OCI-LY7 (cell line): Measurements from ENCODE around the gene BICDL2. TPM values are rescaled to one million over a fixed set of nuclear protein-coding genes. Genes with fewer than 3 reads are reported as not detected.

ENCODE experiments used
- BruUV-seq: library from RNA; stranded (reverse); fragments of 400-500 nt; replicated peaks from 2 replicates; lab custom pipeline; 2021; lab: Mats Ljungman, UMichigan
- CTCF ChIA-PET: fragments of 300-600 bp; sonication (Branson Sonifier 250); formaldehyde crosslinking; loops from one replicate; lab custom pipeline; 2022; ENCODE audit warnings: antibody characterized with exemption; ENCODE audit not compliant: unreplicated experiment; lab: Charles Lee
- POLR2A ChIA-PET: fragments of 300-600 bp; sonication (Branson Sonifier 250); formaldehyde crosslinking; loops from one replicate; lab custom pipeline; 2022; ENCODE audit warnings: antibody characterized with exemption; lab: Charles Lee
- DNase-seq: peaks from one replicate; pipeline ENCODE4 v3.0.0-alpha.2; 2015; ENCODE audit warnings: low spot score
- H2AFZ ChIP-seq: fragments of 200-600 bp; sonication (generic), shearing (Covaris generic); 2 replicates; pipeline ENCODE4 v1.6.1; 2014; ENCODE audit warnings: mild to moderate bottlenecking, antibody characterized with exemption, low read length, moderate library complexity
- H3K27ac ChIP-seq: fragments of 200-600 bp; sonication (generic); 2 replicates; pipeline ENCODE4 v1.5.1; 2014; ENCODE audit warnings: mixed run types, low read depth, mild to moderate bottlenecking, moderate library complexity, low read length, inconsistent platforms; ENCODE audit not compliant: poor library complexity, severe bottlenecking
- H3K36me3 ChIP-seq: fragments of 200-600 bp; sonication (generic); 2 replicates; pipeline ENCODE4 v1.6.1; 2014; ENCODE audit warnings: mild to moderate bottlenecking, antibody characterized with exemption, low read length, moderate library complexity, mixed read lengths; ENCODE audit not compliant: insufficient read depth
- H3K4me1 ChIP-seq: fragments of 200-600 bp; sonication (generic); 2 replicates; pipeline ENCODE4 v1.5.1; 2014; ENCODE audit warnings: mild to moderate bottlenecking, low read length; ENCODE audit not compliant: insufficient read depth, poor library complexity, severe bottlenecking
- H3K4me2 ChIP-seq: fragments of 200-600 bp; sonication (generic); 2 replicates; pipeline ENCODE4 v1.6.1; 2014; ENCODE audit warnings: mild to moderate bottlenecking, low read length
- H3K4me3 ChIP-seq: fragments of 200-600 bp; sonication (generic); 2 replicates; pipeline ENCODE4 v1.5.1; 2014; ENCODE audit warnings: mild to moderate bottlenecking, low read depth, low read length; ENCODE audit not compliant: poor library complexity, severe bottlenecking
- H3K79me2 ChIP-seq: fragments of 200-600 bp; sonication (generic); 2 replicates; pipeline ENCODE4 v1.6.1; 2016; ENCODE audit warnings: low read depth, mild to moderate bottlenecking, low read length, moderate library complexity, mixed read lengths; ENCODE audit not compliant: insufficient read depth
- H3K9me2 ChIP-seq: fragments of 200-600 bp; sonication (generic); 2 replicates; pipeline ENCODE4 v1.6.1; 2016; ENCODE audit warnings: mild to moderate bottlenecking, low read length, mixed read lengths; ENCODE audit not compliant: insufficient read depth
- H3K9me3 ChIP-seq: fragments of 200-600 bp; sonication (generic); 2 replicates; pipeline ENCODE4 v1.6.1; 2014; ENCODE audit warnings: mild to moderate bottlenecking, mixed run types, low read length, mixed read lengths
- H4K20me1 ChIP-seq: fragments of 200-600 bp; sonication (generic); 2 replicates; pipeline ENCODE4 v1.6.1; 2014; ENCODE audit warnings: mild to moderate bottlenecking, antibody characterized with exemption, low read length, moderate library complexity, mixed read lengths; ENCODE audit not compliant: insufficient read depth
- EZH2phosphoT487 ChIP-seq: fragments of 200-600 bp; sonication (generic); IDR thresholded peaks from 2 replicates; pipeline ENCODE4 v1.6.1; 2018; ENCODE audit warnings: low read depth, borderline replicate concordance, mild to moderate bottlenecking, mixed run types, antibody characterized with exemption, low read length, moderate library complexity, mixed read lengths
- intact Hi-C: fragments of 100-400 bp; cut with micrococcal nuclease; formaldehyde crosslinking; loops from one replicate; pipeline ENCODE4 v1.10.0; 2022; ENCODE audit not compliant: unreplicated experiment
- total RNA-seq, 2 experiments: library from RNA; depleted of rRNA in 1 of 2; stranded (reverse); fragments of >200 nt in 1 of 2; shearing (Covaris generic) in 1 of 2; gene quantifications; 2 replicates each; pipeline ENCODE4 v1.2.3, GENCODE V29; 2014 to 2022
- TF ChIP-seq, protein P1 (sequence below): fragments of 200-600 bp; sonication (generic); conservative IDR thresholded peaks from 2 replicates; pipeline ENCODE4 v1.5.1; 2014; ENCODE audit warnings: mild to moderate bottlenecking, antibody characterized with exemption, low read length, moderate library complexity, mixed read lengths

Gene BICDL2
- total RNA-seq, 2 experiments from 2014 or later, result not detected

DNA sequence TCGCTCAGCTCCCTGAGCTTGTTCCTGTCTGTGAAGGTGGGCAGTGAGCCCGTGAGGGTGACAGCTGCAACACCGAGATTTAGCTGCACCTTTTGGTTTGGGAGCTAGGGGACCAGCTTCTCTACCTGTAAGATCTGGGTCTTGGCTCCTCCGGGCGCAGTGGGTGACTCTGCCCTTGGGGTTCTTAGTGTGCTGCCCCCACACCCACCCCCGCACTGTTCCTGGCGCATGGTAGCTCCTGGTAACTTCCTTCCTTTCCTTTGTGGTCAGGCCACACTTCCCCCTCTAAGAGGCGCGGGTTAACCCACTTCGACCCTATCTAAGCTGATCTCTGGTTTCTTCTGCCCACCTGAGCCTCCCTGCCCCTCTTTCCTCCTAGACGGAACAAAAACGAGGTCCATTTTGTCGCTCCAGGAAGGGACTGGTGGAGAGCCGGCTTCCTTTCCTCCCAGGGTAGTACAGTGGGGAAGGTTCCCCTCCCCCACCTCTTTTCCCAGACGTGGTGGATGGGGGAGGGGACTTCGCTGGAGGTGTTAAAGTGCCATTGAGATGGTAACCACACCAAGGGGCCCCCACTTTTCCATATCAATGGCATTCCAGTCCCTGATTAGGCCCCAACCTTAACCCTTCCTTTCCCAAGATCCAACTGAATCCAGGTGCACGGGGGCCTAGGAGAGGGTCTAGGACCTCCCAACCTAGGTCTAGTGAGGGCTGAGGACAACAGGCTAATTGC, 28.6 kb downstream of the BICDL2 start:
- Histone ChIP-seq H3K9me2 (no peaks in the 10 kb centered on the region), H4K20me1 (no peaks in the 10 kb centered on the region), H3K4me1 (peaks cover 23% of the 10 kb centered on the region), H3K79me2 (no peaks in the 10 kb centered on the region), H3K27ac (no peak overlapping the region), H3K4me2 (peak overlapping the region; percentile 43), H3K4me3 (peak overlapping the region; percentile 2), H3K36me3 (no peaks in the 10 kb centered on the region), H2AFZ (peak overlapping the region; percentile 53), H3K9me3 (no peaks in the 10 kb centered on the region)
- BruUV-seq, result no TSS peak
- TF ChIP-seq EZH2phosphoT487, result no peak
- TF ChIP-seq, protein P1, sequence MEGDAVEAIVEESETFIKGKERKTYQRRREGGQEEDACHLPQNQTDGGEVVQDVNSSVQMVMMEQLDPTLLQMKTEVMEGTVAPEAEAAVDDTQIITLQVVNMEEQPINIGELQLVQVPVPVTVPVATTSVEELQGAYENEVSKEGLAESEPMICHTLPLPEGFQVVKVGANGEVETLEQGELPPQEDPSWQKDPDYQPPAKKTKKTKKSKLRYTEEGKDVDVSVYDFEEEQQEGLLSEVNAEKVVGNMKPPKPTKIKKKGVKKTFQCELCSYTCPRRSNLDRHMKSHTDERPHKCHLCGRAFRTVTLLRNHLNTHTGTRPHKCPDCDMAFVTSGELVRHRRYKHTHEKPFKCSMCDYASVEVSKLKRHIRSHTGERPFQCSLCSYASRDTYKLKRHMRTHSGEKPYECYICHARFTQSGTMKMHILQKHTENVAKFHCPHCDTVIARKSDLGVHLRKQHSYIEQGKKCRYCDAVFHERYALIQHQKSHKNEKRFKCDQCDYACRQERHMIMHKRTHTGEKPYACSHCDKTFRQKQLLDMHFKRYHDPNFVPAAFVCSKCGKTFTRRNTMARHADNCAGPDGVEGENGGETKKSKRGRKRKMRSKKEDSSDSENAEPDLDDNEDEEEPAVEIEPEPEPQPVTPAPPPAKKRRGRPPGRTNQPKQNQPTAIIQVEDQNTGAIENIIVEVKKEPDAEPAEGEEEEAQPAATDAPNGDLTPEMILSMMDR, result no peak
- CTCF ChIA-PET, result interaction anchor here (0.7 to 1.0 kb wide), 2 partner anchors 17 to 20 kb away, joined by 3 to 5 read pairs; no protein-coding TSS in a partner anchor
- intact Hi-C loops, result no loop called here
- POLR2A ChIA-PET, result interaction anchor here (1.3 kb wide), 1 partner anchor 12 kb away, joined by 7 read pairs; the partner anchor contains the start of gene TNFRSF12A
- DNase-seq, result peak; percentile 23

DNA sequence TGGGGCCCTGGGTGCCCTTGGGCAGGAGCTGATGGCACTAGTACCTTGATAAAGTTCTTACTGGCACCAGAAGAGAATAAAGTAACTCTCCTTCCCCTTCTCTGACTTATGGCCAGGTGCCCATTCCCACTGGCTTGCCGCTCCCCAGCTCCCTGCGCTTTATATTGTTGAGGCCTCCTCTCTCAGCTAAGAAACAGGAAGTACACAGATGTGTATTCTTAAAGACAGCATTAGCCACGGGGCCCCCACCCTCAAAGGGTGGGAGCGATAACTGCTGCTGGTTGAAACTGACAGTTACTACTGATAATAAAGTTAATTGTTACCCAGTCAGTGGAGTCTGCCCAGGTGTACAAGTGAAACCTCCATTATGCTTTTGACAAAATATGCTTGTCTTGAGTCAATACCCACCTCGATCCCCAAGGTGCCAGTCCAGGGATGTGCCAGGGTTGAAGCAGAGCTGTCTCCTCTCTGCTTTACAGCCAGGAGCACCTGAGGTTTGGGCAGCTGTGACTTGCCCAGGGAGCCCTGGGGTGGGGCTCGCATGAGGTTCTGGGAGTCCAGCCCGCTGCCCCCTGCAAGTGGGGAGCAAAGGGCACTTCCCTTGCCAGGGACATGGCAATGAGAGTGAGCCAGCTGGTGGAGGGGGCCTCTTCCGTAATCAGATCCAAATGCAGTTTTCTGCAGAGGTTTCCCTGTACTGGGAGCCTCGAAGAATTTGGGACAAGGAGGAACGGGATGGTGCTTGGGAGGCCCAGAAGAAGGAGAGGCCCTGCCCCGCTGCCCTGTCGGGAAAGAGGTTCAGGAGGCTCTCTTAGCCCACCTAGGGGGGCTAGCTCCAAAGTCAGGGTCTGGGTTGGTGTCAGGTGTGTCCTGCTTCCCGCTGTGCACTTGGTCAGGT, 29.4 kb downstream of the BICDL2 start:
- no peaks in the 10 kb centered on the region for H3K9me2 ChIP-seq
- H3K4me1 ChIP-seq, result peaks cover 23% of the 10 kb centered on the region
- no peak for DNase-seq
- H2AFZ ChIP-seq, result peak overlapping the region; percentile 53
- H3K27ac ChIP-seq, result no peak overlapping the region
- H3K9me3 ChIP-seq, result no peaks in the 10 kb centered on the region
- H3K36me3 ChIP-seq, result no peaks in the 10 kb centered on the region
- POLR2A ChIA-PET, result interaction anchor here (1.3 kb wide), 1 partner anchor 13 kb away, joined by 7 read pairs; the partner anchor contains the start of gene TNFRSF12A
- no peaks in the 10 kb centered on the region for H4K20me1 ChIP-seq
- CTCF ChIA-PET, result interaction anchor here (0.7 to 1.0 kb wide), 3 partner anchors 18 to 24 kb away, joined by 3 to 5 read pairs (median 3); no protein-coding TSS in a partner anchor
- intact Hi-C loops, result no loop called here
- H3K4me3 ChIP-seq, result no peak overlapping the region
- peak overlapping the region; percentile 43 for H3K4me2 ChIP-seq
- no peak for TF ChIP-seq EZH2phosphoT487
- TF ChIP-seq, protein P1, result no peak
- no peaks in the 10 kb centered on the region for H3K79me2 ChIP-seq
- BruUV-seq, result no TSS peak
